DMS 273 treated with DMSO at 0.1 percent for 48 hours (cell line): ENCODE measurements around the gene NLGN1.
"Not testable (repeated sequence)": the region's sequence is repeated elsewhere in the genome, so short reads cannot be mapped to it uniquely, and the experiment has no call there.

Experiments used
- DNase-seq: peaks from one replicate; lab custom pipeline; 2025; lab: John Stamatoyannopoulos, UW

NLGN1 gene

DNA sequence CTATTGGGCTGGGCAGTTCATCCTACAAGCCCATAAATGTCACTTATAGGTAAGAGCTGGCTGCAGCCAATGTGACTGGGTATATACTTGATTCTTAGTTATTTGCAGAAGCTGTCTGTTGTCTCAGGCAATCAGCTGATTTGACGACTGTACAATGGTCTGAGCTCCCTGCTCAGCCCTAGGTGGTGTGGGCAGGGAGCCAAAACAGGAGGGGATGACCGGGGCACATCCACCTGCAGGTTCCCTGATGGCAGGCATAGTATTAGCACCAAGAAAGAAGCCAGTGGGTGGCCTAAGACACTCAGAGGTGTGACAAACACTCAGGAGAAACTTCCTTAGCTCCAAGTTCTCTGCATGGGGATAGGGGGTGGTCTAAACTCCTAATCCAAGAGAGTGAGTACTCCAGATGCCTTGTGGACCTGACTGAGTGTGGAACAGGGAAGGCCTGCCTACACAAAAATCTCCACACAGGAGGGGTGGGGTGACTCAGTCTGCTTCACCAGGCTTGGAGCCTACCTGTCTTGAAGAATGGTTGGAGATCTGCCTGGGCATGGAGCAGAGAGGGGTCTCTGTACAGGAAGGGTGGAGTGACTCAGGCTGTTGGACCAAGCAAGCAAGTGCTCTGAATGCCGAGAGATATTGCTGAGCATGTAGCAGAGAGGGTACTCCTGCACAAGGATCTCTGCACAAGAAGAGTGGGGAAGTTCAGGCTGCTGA lies 771.2 kb downstream of the NLGN1 start:
- no peak for DNase-seq

- no peak for DNase-seq
These were observed 772.2 kb downstream of the NLGN1 start for GRCh38 chr3:174169736-174170135.

GRCh38 chr3:174170248-174170647 lies 772.7 kb downstream of the NLGN1 start:
- no peak for DNase-seq

GRCh38 chr3:174186377-174186989 lies 788.9 kb downstream of the NLGN1 start:
- DNase-seq = no peak

DNA sequence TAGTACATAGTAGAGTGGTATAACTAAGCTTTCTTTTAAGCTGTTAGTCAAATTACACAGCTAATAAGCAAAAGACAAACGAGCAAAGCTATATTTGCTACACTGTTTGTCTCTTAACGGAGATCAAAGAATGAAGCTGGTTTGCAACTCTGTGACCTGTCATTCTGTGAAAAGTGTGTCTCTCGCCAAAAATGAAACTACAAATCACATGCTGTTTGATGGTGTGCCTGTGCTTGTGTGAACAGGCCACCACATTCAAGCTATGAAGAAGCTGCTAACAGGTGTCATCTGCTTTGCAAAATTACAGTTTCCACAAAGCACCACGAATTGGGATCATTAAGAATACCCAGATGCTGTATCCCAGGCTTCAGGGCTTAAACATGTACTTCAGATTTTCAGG lies 793.8 kb downstream of the NLGN1 start:
- DNase-seq = no peak

DNA sequence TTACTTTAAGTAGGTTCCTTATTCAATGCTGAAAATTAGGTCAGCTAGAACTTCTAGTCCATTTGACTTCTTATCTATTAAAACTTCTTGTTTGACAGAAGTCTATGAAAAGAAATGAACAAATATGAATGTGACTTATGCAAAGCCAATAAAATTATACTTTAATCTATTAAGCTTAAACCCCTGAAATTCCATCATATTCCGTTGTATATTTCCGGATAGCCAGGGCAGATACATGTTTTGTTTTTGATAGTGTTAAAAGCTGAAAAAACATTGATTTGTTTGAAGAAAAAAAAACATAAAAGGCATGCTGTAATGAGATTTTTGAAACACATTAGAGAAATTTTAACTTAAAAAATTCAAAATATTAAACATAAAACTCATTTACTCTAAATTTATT lies 794.4 kb downstream of the NLGN1 start:
- DNase-seq = no peak

GRCh38 chr3:174192471-174192870 lies 794.9 kb downstream of the NLGN1 start:
- DNase-seq = no peak

DNA sequence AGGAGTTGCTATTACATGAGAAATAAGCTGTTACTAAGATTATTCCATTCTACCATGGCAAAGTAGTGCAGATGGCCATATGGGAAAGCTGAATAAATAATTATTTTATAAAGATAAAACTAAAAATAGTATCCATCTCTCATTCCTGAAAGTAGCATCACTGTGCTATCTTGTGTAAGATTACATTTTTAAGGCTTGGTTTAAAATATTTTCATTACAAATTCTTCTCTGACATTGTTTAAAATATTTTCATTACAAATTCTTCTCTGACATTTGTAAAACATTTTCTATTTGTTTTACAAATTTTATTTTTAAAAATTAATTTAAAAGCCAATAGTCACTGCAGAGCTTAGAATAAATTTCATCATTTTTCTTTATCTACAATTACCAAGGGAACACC lies 796.1 kb downstream of the NLGN1 start:
- DNase-seq = no peak

GRCh38 chr3:174197416-174197815 lies 799.9 kb downstream of the NLGN1 start:
- DNase-seq = no peak

DNA sequence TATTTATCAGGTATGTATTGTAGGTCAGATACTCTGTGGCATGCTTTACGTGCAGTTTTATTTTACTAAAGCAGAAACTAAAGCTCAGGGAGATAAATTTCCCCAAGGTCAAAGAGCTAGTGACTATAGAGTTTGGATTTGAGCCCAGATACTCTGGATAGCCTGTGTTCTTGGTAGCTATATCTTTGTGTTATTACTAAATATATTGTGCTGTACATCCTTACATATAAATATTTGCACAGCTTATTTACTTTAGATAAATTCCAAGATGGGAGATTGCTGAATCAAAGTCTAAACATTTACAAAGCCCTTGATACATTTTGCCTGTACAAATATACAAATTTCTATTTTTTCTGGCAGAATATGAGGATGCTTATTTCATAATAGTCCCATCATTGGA lies 800.7 kb downstream of the NLGN1 start:
- DNase-seq = no peak

GRCh38 chr3:174199696-174200095 lies 802.2 kb downstream of the NLGN1 start:
- no peak for DNase-seq

DNA sequence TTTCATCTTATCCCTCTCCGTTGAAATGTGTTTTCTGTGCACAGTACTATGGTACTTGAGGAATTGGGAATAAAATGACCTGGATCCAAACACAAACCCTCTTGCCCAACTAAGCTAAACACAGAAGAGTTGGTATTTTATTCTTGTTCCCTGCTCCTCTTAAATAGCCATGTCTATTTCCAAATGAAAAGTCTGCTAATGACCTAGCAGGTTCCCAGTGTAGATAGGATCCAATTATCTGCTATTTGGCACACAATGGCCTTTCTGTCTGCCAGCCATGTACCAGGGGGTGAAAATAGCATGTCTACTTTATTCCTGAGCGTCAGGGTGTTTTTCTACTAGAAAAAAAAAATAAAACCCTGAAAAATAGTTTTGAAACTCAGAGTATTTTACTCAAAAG lies 804.6 kb downstream of the NLGN1 start:
- no peak for DNase-seq

- no peak for DNase-seq
These were observed 805.0 kb downstream of the NLGN1 start for GRCh38 chr3:174202561-174202960.

DNA sequence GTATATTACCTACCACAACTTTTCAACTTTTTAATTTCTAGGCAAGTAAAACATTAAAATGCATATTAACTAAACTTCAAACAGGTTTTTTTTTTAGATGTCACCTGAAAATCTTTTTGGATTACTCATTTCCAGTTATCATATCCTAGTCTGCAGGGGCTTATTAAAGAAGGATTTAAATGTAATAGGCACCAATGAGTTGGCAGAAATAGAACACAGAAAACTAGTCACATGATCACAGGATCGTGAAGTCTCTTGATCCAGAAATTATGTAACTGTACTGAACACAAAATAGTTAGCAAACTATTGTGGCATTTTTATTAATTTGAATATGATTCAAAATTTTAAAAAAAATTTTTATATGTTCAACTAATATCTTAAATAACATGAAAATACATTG lies 807.2 kb downstream of the NLGN1 start:
- no peak for DNase-seq

GRCh38 chr3:174206607-174207192 lies 809.2 kb downstream of the NLGN1 start:
- DNase-seq = no peak

- no peak for DNase-seq
These were observed 810.6 kb downstream of the NLGN1 start for GRCh38 chr3:174208161-174208560.

GRCh38 chr3:174211896-174212295 lies 814.4 kb downstream of the NLGN1 start:
- not testable (repeated sequence) for DNase-seq

DNA sequence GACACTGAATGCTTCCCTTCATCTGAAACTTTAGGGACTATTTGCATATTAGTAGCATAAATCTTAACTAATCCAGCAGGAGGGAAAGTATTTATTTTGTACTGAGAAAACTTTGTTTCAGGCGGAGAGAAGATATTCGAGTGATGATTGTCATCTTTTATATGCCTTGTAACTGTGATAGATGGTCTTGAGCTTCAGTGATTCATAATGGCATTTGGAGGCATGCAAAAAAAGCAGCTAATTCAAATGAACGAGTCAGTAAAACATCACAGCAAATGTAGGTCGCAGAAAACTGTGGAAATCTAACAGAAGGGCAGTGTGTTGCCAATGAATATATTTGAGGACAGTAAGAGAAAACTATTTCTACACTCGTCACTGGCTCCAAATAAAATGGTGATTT lies 817.9 kb downstream of the NLGN1 start:
- DNase-seq = no peak

GRCh38 chr3:174216019-174216418 lies 818.5 kb downstream of the NLGN1 start:
- no peak for DNase-seq

- no peak for DNase-seq
These were observed 819.6 kb downstream of the NLGN1 start for GRCh38 chr3:174216946-174217718.

GRCh38 chr3:174218016-174218415 lies 820.5 kb downstream of the NLGN1 start:
- DNase-seq = no peak

DNA sequence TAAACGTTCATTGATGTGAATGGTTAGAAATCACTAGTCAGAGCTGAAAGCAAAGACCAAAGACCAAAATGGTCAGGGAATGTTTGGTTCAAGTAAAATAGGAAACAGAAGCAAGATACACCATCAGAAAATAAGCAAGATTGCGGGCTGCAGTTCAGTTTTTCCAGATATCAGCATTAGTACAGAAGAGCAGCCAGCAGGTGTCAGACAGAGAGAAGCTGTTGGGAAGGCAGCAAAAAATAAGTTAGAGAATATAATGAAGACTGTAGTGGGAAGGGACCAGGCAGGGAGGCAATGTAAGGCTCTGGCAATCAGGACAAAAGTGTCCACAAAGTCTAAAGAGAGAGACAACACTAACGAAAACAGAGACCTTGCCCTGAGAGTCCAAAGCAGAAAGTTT lies 822.2 kb downstream of the NLGN1 start:
- DNase-seq = no peak
